ENCODE measurements around the gene COL26A1.
"Not testable (repeated sequence)": the region's sequence is repeated elsewhere in the genome, so short reads cannot be mapped to it uniquely, and the experiment has no call there.

COL26A1 gene

DNA sequence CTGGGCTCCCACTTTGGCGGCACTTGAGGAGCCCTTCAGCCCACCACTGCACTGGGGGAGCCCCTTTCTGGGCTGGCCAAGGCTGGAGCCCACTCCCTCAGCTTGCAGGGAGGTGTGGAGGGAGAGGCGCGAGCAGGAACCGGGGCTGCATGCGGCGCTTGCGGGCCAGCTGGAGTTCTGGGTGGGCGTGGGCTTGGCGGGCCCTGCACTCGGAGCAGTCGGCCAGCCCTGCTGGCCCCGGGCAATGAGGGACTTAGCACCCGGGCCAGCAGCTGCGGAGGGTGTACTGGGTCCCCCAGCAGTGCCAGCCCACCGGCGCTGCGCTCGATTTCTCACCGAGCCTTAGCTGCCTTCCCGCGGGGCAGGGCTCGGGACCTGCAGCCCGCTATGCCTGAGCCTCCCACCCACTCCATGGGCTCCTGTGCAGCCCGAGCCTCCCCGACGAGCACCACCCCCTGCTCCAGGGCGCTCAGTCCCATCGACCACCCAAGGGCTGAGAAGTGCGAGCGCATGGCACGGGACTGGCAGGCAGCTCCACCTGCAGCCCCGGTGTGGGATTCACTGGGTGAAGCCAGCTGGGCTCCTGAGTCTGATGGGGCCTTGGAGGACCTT is 14.1 kb upstream of the COL26A1 start:
- not testable (repeated sequence) for H3K9me3 ChIP-seq (ENCODE audit: control insufficient read depth, low read length); H3K9ac ChIP-seq (ENCODE audit: low read length); H3K27me3 ChIP-seq (ENCODE audit: control insufficient read depth, insufficient read depth, low read length); H3K4me3 ChIP-seq (ENCODE audit: low read length); H3K36me3 ChIP-seq (ENCODE audit: control insufficient read depth, insufficient read depth, low read length)
- H3K4me1 ChIP-seq (ENCODE audit: control insufficient read depth, insufficient read depth, low read length) = peaks cover 14% of the 10 kb centered on the region

GRCh38 chr7:101349300-101349699 is 13.4 kb upstream of the COL26A1 start:
- not testable (repeated sequence) for H3K9me3 ChIP-seq (ENCODE audit: control insufficient read depth, low read length); H3K4me3 ChIP-seq (ENCODE audit: low read length); H3K27me3 ChIP-seq (ENCODE audit: control insufficient read depth, insufficient read depth, low read length); H3K9ac ChIP-seq (ENCODE audit: low read length); H3K36me3 ChIP-seq (ENCODE audit: control insufficient read depth, insufficient read depth, low read length)
- H3K4me1 ChIP-seq (ENCODE audit: control insufficient read depth, insufficient read depth, low read length) = peaks cover 14% of the 10 kb centered on the region

DNA sequence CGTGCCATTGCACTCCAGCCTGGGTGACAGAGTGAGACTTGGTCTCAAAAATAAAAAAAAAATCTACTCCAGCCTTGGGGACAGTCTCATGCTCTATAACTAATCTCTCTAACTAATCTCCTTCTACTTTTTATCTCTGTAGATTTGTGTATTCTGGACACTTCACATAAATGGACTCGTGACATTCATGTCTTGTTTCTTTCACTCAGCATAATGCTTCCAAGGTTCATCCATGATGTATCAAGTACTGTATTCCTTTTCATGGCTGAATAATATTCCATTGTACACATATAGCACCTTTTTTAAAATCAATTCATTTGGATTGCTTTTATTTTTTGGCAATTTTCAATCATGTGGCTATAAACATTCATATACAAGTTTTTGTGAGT is 9.8 kb upstream of the COL26A1 start:
- peaks cover 14% of the 10 kb centered on the region for H3K4me1 ChIP-seq (ENCODE audit: control insufficient read depth, insufficient read depth, low read length)
- no peaks in the 10 kb centered on the region for H3K27me3 ChIP-seq (ENCODE audit: control insufficient read depth, insufficient read depth, low read length)

DNA sequence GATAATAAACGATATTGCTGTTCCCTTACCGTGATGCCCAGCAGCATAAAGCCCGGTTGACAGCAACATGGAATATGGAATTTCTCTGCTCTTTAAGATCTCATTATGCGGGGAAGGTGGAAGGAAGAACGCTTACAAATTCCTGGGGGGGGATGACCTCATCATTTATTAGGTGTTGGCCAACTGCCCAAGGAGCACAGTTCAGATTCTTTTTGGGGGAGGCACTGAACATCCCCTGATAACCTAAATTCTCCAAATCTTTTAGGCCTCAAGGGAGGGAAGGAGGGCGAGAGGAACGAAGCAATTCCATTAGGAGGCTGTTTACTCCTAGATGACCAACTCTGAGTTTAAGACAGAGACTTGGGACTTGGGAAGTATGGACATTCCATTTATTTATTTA is 5.2 kb upstream of the COL26A1 start:
- H3K4me1 ChIP-seq (ENCODE audit: control insufficient read depth, insufficient read depth, low read length) = peaks cover 2% of the 10 kb centered on the region
- peaks cover 7% of the 10 kb centered on the region for H3K27me3 ChIP-seq (ENCODE audit: control insufficient read depth, insufficient read depth, low read length)
- no peak overlapping the region for H3K9ac ChIP-seq (ENCODE audit: low read length)
- H3K4me3 ChIP-seq (ENCODE audit: low read length) = no peak overlapping the region
- no peaks in the 10 kb centered on the region for H3K36me3 ChIP-seq (ENCODE audit: control insufficient read depth, insufficient read depth, low read length)
- no peaks in the 10 kb centered on the region for H3K9me3 ChIP-seq (ENCODE audit: control insufficient read depth, low read length)

More for the DNA sequence above, 9.8 kb upstream of the COL26A1 start:
- Histone ChIP-seq H3K9ac (ENCODE audit: low read length) (no peak overlapping the region), H3K9me3 (ENCODE audit: control insufficient read depth, low read length) (no peaks in the 10 kb centered on the region), H3K36me3 (ENCODE audit: control insufficient read depth, insufficient read depth, low read length) (no peaks in the 10 kb centered on the region), H3K4me3 (ENCODE audit: low read length) (no peak overlapping the region)

GRCh38 chr7:101363196-101363733 is 590 bp downstream of the COL26A1 start:
- H3K9me3 ChIP-seq (ENCODE audit: control insufficient read depth, low read length) = no peaks in the 10 kb centered on the region
- H3K27me3 ChIP-seq (ENCODE audit: control insufficient read depth, insufficient read depth, low read length) = peaks cover 23% of the 10 kb centered on the region
- peak overlapping the region; percentile 43 for H3K9ac ChIP-seq (ENCODE audit: low read length)
- no peaks in the 10 kb centered on the region for H3K36me3 ChIP-seq (ENCODE audit: control insufficient read depth, insufficient read depth, low read length)
- peaks cover 10% of the 10 kb centered on the region for H3K4me1 ChIP-seq (ENCODE audit: control insufficient read depth, insufficient read depth, low read length)
- H3K4me3 ChIP-seq (ENCODE audit: low read length) = no peak overlapping the region

- no peaks in the 10 kb centered on the region for H3K9me3 ChIP-seq (ENCODE audit: control insufficient read depth, low read length)
- no peak overlapping the region for H3K4me3 ChIP-seq (ENCODE audit: low read length)
- peak overlapping the region; percentile 43 for H3K9ac ChIP-seq (ENCODE audit: low read length)
- H3K27me3 ChIP-seq (ENCODE audit: control insufficient read depth, insufficient read depth, low read length) = peaks cover 23% of the 10 kb centered on the region
- H3K4me1 ChIP-seq (ENCODE audit: control insufficient read depth, insufficient read depth, low read length) = peaks cover 10% of the 10 kb centered on the region
- H3K36me3 ChIP-seq (ENCODE audit: control insufficient read depth, insufficient read depth, low read length) = no peaks in the 10 kb centered on the region
These were observed 1.2 kb downstream of the COL26A1 start for GRCh38 chr7:101363734-101364374.

- H3K4me1 ChIP-seq (ENCODE audit: control insufficient read depth, insufficient read depth, low read length) = peaks cover 10% of the 10 kb centered on the region
- H3K4me3 ChIP-seq (ENCODE audit: low read length) = no peak overlapping the region
- H3K36me3 ChIP-seq (ENCODE audit: control insufficient read depth, insufficient read depth, low read length) = no peaks in the 10 kb centered on the region
- peaks cover 23% of the 10 kb centered on the region for H3K27me3 ChIP-seq (ENCODE audit: control insufficient read depth, insufficient read depth, low read length)
- H3K9ac ChIP-seq (ENCODE audit: low read length) = no peak overlapping the region
- no peaks in the 10 kb centered on the region for H3K9me3 ChIP-seq (ENCODE audit: control insufficient read depth, low read length)
These were observed 3.3 kb downstream of the COL26A1 start for GRCh38 chr7:101365956-101366355.

DNA sequence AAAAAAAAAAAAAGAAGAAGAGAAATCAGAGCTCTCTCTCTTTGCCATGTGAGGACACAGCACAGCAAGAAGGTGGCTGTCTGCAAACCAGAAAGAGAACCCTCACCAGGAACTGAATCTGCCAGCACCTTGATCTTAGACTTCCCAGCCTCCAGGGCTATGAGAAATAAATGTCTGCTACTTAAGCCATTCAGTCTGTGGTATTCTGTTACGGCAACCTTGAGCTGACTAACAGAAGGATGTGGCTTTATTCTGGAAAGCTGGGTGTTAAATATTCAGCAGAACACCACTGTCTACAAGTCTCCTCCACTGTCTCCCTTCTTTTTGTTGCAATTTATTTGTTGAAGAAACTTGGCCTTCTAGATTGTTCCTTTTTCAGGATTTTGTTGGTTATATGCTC is 5.0 kb downstream of the COL26A1 start:
- peaks cover 13% of the 10 kb centered on the region for H3K27me3 ChIP-seq (ENCODE audit: control insufficient read depth, insufficient read depth, low read length)
- no peak overlapping the region for H3K4me3 ChIP-seq (ENCODE audit: low read length)
- H3K9me3 ChIP-seq (ENCODE audit: control insufficient read depth, low read length) = no peaks in the 10 kb centered on the region
- no peak overlapping the region for H3K9ac ChIP-seq (ENCODE audit: low read length)
- H3K4me1 ChIP-seq (ENCODE audit: control insufficient read depth, insufficient read depth, low read length) = peaks cover 10% of the 10 kb centered on the region
- no peaks in the 10 kb centered on the region for H3K36me3 ChIP-seq (ENCODE audit: control insufficient read depth, insufficient read depth, low read length)

DNA sequence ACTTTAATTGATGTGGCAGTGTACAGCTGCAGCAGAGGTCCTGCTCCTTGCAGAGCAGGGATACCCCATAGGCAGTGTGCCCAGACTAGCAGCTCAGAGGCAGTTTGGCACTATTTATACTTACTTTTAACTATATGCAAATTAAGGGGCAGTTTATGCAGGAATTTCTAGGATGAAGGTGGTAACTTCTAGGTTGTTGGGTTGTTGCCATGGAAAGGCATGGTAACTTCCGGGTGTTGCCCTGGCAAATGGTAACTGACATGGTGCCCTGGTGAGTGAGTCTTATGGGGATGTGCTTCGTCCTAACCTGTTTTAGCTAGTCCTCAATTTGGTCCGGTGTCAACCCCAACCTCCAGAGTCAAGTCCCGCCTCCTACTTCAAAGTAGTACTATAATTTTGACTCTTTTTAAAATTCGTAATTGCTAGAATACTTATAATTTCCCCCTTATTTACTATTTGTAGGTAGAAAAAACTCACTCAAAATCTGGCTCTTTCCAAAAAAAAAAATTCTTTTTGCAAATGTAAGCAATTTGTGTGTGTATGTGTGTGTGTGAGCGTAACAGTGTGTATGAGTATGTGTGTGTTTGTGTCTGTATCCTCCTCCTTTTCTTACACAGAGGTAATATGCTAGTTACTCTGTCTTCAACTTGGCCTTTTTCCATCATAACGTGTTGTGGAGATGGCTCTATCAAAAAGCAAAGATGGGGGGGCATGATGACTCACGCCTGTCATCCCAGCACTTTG is 5.9 kb downstream of the COL26A1 start:
- no peak overlapping the region for H3K4me3 ChIP-seq (ENCODE audit: low read length)
- H3K9me3 ChIP-seq (ENCODE audit: control insufficient read depth, low read length) = no peaks in the 10 kb centered on the region
- no peaks in the 10 kb centered on the region for H3K36me3 ChIP-seq (ENCODE audit: control insufficient read depth, insufficient read depth, low read length)
- H3K4me1 ChIP-seq (ENCODE audit: control insufficient read depth, insufficient read depth, low read length) = peaks cover 9% of the 10 kb centered on the region
- H3K9ac ChIP-seq (ENCODE audit: low read length) = no peak overlapping the region
- peaks cover 15% of the 10 kb centered on the region for H3K27me3 ChIP-seq (ENCODE audit: control insufficient read depth, insufficient read depth, low read length)

DNA sequence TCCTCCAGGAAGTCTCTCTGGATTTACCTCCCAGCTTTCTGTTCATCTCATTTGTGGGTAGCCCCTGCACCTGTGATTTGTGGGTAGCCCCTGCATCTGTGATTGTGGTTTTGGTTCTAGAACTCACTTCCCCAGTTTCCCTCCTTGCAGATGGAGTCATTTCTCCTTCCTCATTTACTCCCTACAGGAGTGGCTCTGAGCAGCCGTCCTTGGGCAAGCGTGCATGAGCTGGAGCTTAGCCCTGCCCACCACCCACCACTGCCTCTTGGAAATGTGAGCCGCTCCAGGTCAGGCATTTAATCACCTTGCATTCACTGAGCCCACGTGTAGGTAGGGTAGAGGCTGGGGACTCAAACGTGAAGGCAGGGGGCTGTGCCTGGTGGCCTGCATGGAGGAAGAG is 8.2 kb downstream of the COL26A1 start:
- no peaks in the 10 kb centered on the region for H3K9me3 ChIP-seq (ENCODE audit: control insufficient read depth, low read length)
- H3K27me3 ChIP-seq (ENCODE audit: control insufficient read depth, insufficient read depth, low read length) = peaks cover 7% of the 10 kb centered on the region
- no peaks in the 10 kb centered on the region for H3K4me1 ChIP-seq (ENCODE audit: control insufficient read depth, insufficient read depth, low read length)
- no peak overlapping the region for H3K4me3 ChIP-seq (ENCODE audit: low read length)
- H3K36me3 ChIP-seq (ENCODE audit: control insufficient read depth, insufficient read depth, low read length) = no peaks in the 10 kb centered on the region
- no peak overlapping the region for H3K9ac ChIP-seq (ENCODE audit: low read length)

DNA sequence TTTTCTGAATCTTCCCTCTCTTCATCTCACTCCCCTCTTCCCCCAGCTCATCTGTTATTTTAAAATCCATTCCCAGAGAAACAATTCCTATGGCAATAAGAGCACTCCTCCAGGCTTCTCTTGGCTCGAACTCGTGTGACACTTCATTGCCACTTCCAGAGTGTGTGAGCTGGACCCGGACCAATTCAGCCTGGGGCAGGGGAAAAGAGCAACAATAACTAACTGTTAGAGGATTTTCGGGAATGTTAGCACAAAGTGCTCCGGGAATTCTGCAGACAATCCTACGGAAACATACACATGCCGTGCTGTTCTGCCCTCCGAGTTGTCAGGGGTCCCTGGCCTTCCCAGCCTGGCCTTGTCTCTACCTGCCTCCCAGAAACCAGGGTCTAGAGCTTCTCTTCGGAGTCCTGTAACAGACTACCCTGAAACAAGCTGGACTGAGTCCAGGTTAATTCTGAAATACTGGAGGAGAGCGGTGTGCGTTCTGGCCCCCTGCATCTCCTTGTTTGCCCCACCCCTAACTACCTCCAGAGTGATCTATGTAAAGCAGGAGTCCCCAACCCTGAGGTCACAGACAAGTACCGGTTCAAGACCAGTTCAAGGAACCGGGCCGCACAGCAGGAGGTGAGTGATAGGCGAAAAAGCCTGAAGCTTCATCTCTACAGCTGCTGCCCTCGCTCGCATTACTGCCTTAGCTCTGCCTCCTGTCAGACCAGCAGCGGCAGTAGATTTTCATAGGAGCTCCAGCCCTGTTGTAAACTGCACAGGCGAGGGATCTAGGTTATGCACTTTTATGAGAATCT is 11.3 kb downstream of the COL26A1 start:
- H3K4me1 ChIP-seq (ENCODE audit: control insufficient read depth, insufficient read depth, low read length) = no peaks in the 10 kb centered on the region
- no peaks in the 10 kb centered on the region for H3K36me3 ChIP-seq (ENCODE audit: control insufficient read depth, insufficient read depth, low read length)
- no peak overlapping the region for H3K4me3 ChIP-seq (ENCODE audit: low read length)
- peaks cover 4% of the 10 kb centered on the region for H3K27me3 ChIP-seq (ENCODE audit: control insufficient read depth, insufficient read depth, low read length)
- no peak overlapping the region for H3K9ac ChIP-seq (ENCODE audit: low read length)
- H3K9me3 ChIP-seq (ENCODE audit: control insufficient read depth, low read length) = no peaks in the 10 kb centered on the region
